ENCODE data around the gene KCNIP2.

- TF ChIP-seq CTCF (IDR thresholded peaks at IDR 0.05 in 2 of 3, conservative IDR thresholded peaks at IDR 0.05 in 1 of 3; ENCODE audit: borderline replicate concordance in 1 of 3, insufficient read depth in 1 of 3, low read depth in 2 of 3, low read length in 2 of 3) (no peak), YY1 (IDR thresholded peaks at IDR 0.05; ENCODE audit: extremely low read depth, insufficient replicate concordance, low read depth, low read length) (no peak), RAD21 (IDR thresholded peaks at IDR 0.05; ENCODE audit: low read depth) (no peak), JUND (IDR thresholded peaks at IDR 0.05) (no peak), ZFX (IDR thresholded peaks at IDR 0.05) (no peak), EZH2 (IDR thresholded peaks at IDR 0.05) (no peak), FOSL1 (IDR thresholded peaks at IDR 0.05; ENCODE audit: low read depth) (no peak), CEBPB (IDR thresholded peaks at IDR 0.05; ENCODE audit: low read depth) (no peak), REST (IDR thresholded peaks at IDR 0.05; ENCODE audit: low read depth) (no peak), SIN3A (IDR thresholded peaks at IDR 0.05; ENCODE audit: low read depth) (no peak)
- TF ChIP-seq, protein P1, sequence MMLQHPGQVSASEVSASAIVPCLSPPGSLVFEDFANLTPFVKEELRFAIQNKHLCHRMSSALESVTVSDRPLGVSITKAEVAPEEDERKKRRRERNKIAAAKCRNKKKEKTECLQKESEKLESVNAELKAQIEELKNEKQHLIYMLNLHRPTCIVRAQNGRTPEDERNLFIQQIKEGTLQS (IDR thresholded peaks at IDR 0.05) = no peak
These were observed 64.6 kb downstream of the KCNIP2 start for GRCh38 chr10:101778781-101779543.

Data from HCT116 (cell line).